ENCODE results near the gene MILR1.

The MILR1 gene

DNA sequence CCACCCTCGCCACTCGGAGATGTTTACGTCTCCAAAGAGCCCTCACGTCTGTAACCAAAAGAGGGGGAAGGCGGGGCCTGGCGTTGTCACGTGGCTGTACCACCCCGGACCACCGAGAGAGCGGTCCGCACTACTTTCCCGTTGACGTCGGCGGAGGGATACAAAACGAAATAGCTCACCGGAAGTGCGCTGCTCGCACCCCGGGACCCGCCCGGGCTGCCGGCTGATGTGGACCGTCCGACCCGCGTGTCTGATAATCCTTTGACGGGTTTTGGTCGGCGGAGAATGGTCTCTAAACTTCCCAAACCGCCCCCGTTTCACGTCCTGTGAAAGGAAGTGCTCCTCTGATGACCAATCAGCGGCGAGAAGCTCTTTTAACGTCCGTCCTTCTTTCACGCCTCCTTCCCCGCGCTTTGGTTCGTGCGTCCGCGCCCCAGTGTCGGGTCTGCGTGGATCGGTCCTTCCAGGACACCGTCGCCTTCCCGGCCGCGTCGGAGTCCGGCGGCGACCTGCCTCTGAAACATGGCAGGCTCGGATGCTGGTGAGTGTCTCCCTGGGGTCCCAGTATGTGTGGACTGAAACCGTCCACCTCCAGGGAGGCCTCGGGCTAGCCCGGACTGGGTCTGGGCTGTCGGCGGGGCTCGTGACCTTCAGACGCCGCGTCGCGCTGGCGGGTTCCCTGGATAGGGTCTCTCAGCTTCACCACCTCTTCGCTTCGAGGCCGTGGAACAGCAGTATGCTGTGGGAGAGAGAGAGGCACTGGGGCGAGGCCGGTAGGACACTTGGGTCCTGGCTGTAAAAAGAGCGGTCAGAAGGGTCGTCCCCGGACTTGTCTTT lies 57.9 kb downstream of the MILR1 start, which contains the start of gene CEP95:
Gene CEP95 (plus strand): TSS at position 402 of the 837 bp plus-strand sequence. CDS start 121 bp downstream, at position 523.
- TF ChIP-seq Cebpa-rat (IDR thresholded peaks at IDR 0.05): no peak
- Histone ChIP-seq H3K4me3 (peak within 1 kb of the TSS; percentile 87 to 98 (median 92)), H3K27ac (peak within 1 kb of the TSS; percentile 95 to 100 (median 100)), H3K4me2 (peak within 1 kb of the TSS; percentile 75 to 97 (median 88)), H3K9ac (peak within 1 kb of the TSS; percentile 96 to 100 (median 100)), H3K4me1 (peaks cover 39 to 48% (median 42%) of the 10 kb centered on the region in 10 experiments), H3K27me3 (no peaks in the 10 kb centered on the region), H3K36me3 (peaks cover 63 to 75% (median 65%) of the 10 kb centered on the region in 11 experiments), H4K20me1 (peaks cover 54 to 85% (median 72%) of the 10 kb centered on the region in 11 experiments), H3K9me3 (replicated peaks in 1 of 11) (no peaks in the 10 kb centered on the region)

DNA sequence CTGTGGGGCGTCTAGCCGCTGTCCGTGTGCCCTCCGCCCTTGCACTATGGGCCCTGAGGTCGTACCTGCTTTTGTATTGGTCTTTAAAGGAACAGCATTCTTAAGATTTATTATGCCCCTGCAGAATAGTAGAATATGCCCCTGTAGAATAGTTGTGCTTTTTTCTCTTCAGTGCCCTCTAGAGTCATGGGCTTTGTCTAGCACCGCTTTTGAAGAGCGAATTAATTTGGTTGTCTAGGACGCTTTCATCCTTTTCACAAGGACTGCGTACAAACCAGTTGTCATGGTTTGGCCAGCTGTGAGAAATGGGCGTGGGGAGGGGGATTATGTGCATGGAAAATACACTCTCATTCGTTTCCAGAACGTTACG lies 58.5 kb downstream of the MILR1 start:
- Histone ChIP-seq H3K36me3 (peaks cover 62 to 75% (median 64%) of the 10 kb centered on the region in 11 experiments), H3K4me2 (peak overlapping the region; percentile 75 to 97 (median 88)), H4K20me1 (peaks cover 53 to 79% (median 66%) of the 10 kb centered on the region in 11 experiments), H3K4me1 (peaks cover 33 to 42% (median 37%) of the 10 kb centered on the region in 10 experiments), H3K27me3 (no peaks in the 10 kb centered on the region), H3K4me3 (peak overlapping the region; percentile 87 to 98 (median 92)), H3K27ac (peak overlapping the region; percentile 95 to 100 (median 100)), H3K9ac (peak overlapping the region; percentile 96 to 100 (median 100)), H3K9me3 (replicated peaks in 1 of 11) (no peaks in the 10 kb centered on the region)
- TF ChIP-seq Cebpa-rat (IDR thresholded peaks at IDR 0.05): no peak

DNA sequence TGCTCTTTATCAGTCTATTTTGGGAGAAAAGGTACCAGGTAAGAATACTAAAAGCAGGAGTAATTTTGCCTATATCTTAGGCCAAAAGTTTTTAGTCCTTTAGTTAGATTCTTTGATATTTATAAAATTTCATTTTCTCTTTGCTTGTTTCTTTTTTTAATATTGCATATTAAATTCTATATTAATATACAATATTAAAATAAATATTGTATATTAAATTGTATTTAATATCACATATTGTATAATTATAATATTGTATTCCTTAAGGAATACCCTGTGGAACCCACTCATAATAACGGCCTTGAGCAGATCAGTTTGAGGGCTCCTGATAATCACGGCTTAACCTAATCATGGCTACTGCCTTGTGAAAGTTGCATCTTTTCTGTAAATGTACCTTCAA lies 59.8 kb downstream of the MILR1 start:
- Histone ChIP-seq H3K36me3 (peaks cover 62 to 74% (median 64%) of the 10 kb centered on the region in 11 experiments), H4K20me1 (peaks cover 40 to 78% (median 61%) of the 10 kb centered on the region in 11 experiments), H3K9me3 (replicated peaks in 1 of 11) (no peaks in the 10 kb centered on the region), H3K9ac (peak overlapping the region; percentile 96 to 100 (median 100); a peak in 17 of 22 replicates), H3K4me1 (peaks cover 20 to 30% (median 27%) of the 10 kb centered on the region in 10 experiments), H3K4me3 (peak overlapping the region in 9 of 10 experiments; percentile 87 to 98 (median 91); a peak in 15 of 20 replicates), H3K4me2 (peak overlapping the region; percentile 75 to 97 (median 88)), H3K27ac (no peak overlapping the region), H3K27me3 (no peaks in the 10 kb centered on the region)
- TF ChIP-seq Cebpa-rat (IDR thresholded peaks at IDR 0.05): no peak

DNA sequence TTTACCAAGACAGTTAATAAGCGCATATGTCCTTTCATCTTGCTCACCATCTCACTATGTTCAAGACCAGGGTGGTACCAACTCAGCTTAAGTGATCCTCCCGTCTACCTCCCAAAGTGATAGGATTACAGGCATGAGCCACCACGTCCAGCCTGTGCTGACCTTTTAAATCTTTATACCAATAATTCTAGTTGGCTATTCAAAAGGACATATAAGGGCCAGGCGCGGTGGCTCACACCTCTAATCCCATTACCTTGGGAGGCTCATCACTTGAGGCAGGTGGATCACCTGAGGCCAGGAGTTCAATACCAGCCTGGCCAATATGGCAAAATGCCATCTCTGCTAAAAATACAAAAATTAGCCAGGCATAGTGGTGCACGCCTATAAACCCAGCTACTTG lies 60.3 kb downstream of the MILR1 start:
- Histone ChIP-seq H3K4me1 (peaks cover 15 to 29% (median 23%) of the 10 kb centered on the region in 10 experiments), H3K27ac (no peak overlapping the region), H3K4me3 (no peak overlapping the region; a peak in 1 of 20 replicates), H3K4me2 (peak overlapping the region; percentile 6 to 97 (median 84); a peak in 19 of 22 replicates), H3K9ac (peak overlapping the region in 3 of 11 experiments; percentile 24 to 49 (median 26); a peak in 4 of 22 replicates), H4K20me1 (peaks cover 35 to 74% (median 56%) of the 10 kb centered on the region in 11 experiments), H3K27me3 (no peaks in the 10 kb centered on the region), H3K9me3 (replicated peaks in 1 of 11) (no peaks in the 10 kb centered on the region), H3K36me3 (peaks cover 58 to 74% (median 64%) of the 10 kb centered on the region in 11 experiments)
- no peak for TF ChIP-seq Cebpa-rat (IDR thresholded peaks at IDR 0.05)

- no peaks in the 10 kb centered on the region for H3K9me3 ChIP-seq (replicated peaks in 1 of 11)
- no peaks in the 10 kb centered on the region for H3K27me3 ChIP-seq
- peak overlapping the region in 3 of 11 experiments; percentile 8 to 32 (median 22); a peak in 1 of 22 replicates for H3K27ac ChIP-seq
- TF ChIP-seq Cebpa-rat (IDR thresholded peaks at IDR 0.05): no peak
- H3K9ac ChIP-seq: peak overlapping the region in 3 of 11 experiments; percentile 6 to 53 (median 17); a peak in 3 of 22 replicates
- no peak overlapping the region for H3K4me3 ChIP-seq
- H3K4me2 ChIP-seq: peak overlapping the region; percentile 25 to 69 (median 57); a peak in 20 of 22 replicates
- H3K36me3 ChIP-seq: peaks cover 89 to 100% (median 97%) of the 10 kb centered on the region in 11 experiments
- H3K4me1 ChIP-seq: peaks cover 11 to 27% (median 21%) of the 10 kb centered on the region in 10 experiments
- H4K20me1 ChIP-seq: peaks cover 7 to 53% (median 32%) of the 10 kb centered on the region in 11 experiments; a peak in 15 of 22 replicates
Observed at GRCh38 chr17:64515419-64515818, 66.5 kb downstream of the MILR1 start.

GRCh38 chr17:64515829-64516228 lies 66.9 kb downstream of the MILR1 start:
- H3K9ac ChIP-seq: no peak overlapping the region
- TF ChIP-seq Cebpa-rat (IDR thresholded peaks at IDR 0.05): no peak

More at GRCh38 chr17:64515829-64516228, 66.9 kb downstream of the MILR1 start:
- no peaks in the 10 kb centered on the region for H3K9me3 ChIP-seq (replicated peaks in 1 of 11)
- no peak overlapping the region for H3K4me3 ChIP-seq
- H4K20me1 ChIP-seq: peaks cover 7 to 51% (median 30%) of the 10 kb centered on the region in 11 experiments; a peak in 15 of 22 replicates
- H3K36me3 ChIP-seq: peaks cover 89 to 100% (median 97%) of the 10 kb centered on the region in 11 experiments
- H3K27me3 ChIP-seq: no peaks in the 10 kb centered on the region
- peaks cover 11 to 27% (median 21%) of the 10 kb centered on the region in 10 experiments for H3K4me1 ChIP-seq
- H3K27ac ChIP-seq: peak overlapping the region in 1 of 11 experiments; percentile 32; a peak in 1 of 22 replicates
- H3K4me2 ChIP-seq: peak overlapping the region in 10 of 11 experiments; percentile 25 to 69 (median 58); a peak in 17 of 22 replicates

Data from BLaER1 treated with 17β-estradiol and CSF1 and Interleukin-3, amounts not matched to agents 10 nM and 100 nM (cell line).